Astrocyte (in vitro differentiated cells and primary cell): Measurements from ENCODE around the gene LYZL6. TPM values are rescaled to one million over a fixed set of nuclear protein-coding genes. Genes with fewer than 3 reads are reported as not detected.

Experiments
- DNase-seq: peaks from one replicate; pipeline ENCODE4 v3.0.0-alpha.2; 2010; ENCODE audit warnings: low read depth
- FAIRE-seq: peaks from 2 replicates; lab custom pipeline; 2011; peaks lifted over from hg19 to GRCh38; lab: Jason Lieb, UNC
- H2AFZ ChIP-seq: 2 replicates; pipeline ENCODE4 v1.6.0; 2012; ENCODE audit warnings: low read depth, low read length, inconsistent platforms
- H3K27ac ChIP-seq: 2 replicates; pipeline ENCODE4 v1.5.1; 2011; ENCODE audit warnings: low read depth, low read length, inconsistent platforms
- H3K27me3 ChIP-seq: 2 replicates; pipeline ENCODE4 v1.6.0; 2011; ENCODE audit warnings: low read length, inconsistent platforms; ENCODE audit not compliant: insufficient read depth
- H3K36me3 ChIP-seq: 2 replicates; pipeline ENCODE4 v1.5.1; 2011; ENCODE audit warnings: low read length, inconsistent platforms; ENCODE audit not compliant: insufficient read depth
- H3K4me1 ChIP-seq: 2 replicates; pipeline ENCODE4 v1.5.1; 2011; ENCODE audit warnings: low read length, inconsistent platforms; ENCODE audit not compliant: insufficient read depth
- H3K4me2 ChIP-seq: 2 replicates; pipeline ENCODE4 v1.6.0; 2012; ENCODE audit warnings: low read length, inconsistent platforms
- H3K4me3 ChIP-seq: 2 replicates; pipeline ENCODE4 v1.5.1; 2011; ENCODE audit warnings: low read depth, mild to moderate bottlenecking, low read length, inconsistent platforms; ENCODE audit not compliant: insufficient read depth
- H3K79me2 ChIP-seq: 2 replicates; pipeline ENCODE4 v1.6.0; 2012; ENCODE audit warnings: mild to moderate bottlenecking, low read length, inconsistent platforms; ENCODE audit not compliant: insufficient read depth
- H3K9ac ChIP-seq: 2 replicates; pipeline ENCODE4 v1.6.0; 2012; ENCODE audit warnings: mild to moderate bottlenecking, low read length, inconsistent platforms
- H3K9me3 ChIP-seq: 2 replicates; pipeline ENCODE4 v1.5.1; 2012; ENCODE audit warnings: low read depth, mild to moderate bottlenecking, low read length, inconsistent platforms; ENCODE audit not compliant: insufficient read depth
- H4K20me1 ChIP-seq: 2 replicates; pipeline ENCODE4 v1.6.0; 2012; ENCODE audit warnings: low read length, inconsistent platforms; ENCODE audit not compliant: insufficient read depth
- H3K27ac Mint-ChIP-seq: one replicate; pipeline ENCODE4 v1.8.0; 2021; ENCODE audit warnings: mild to moderate bottlenecking, mixed read lengths; ENCODE audit not compliant: unreplicated experiment
- H3K27me3 Mint-ChIP-seq: one replicate; pipeline ENCODE4 v1.8.0; 2021; ENCODE audit warnings: low read depth, mixed read lengths; ENCODE audit not compliant: unreplicated experiment
- H3K36me3 Mint-ChIP-seq: one replicate; pipeline ENCODE4 v1.8.0; 2021; ENCODE audit warnings: low read depth, mixed read lengths; ENCODE audit not compliant: unreplicated experiment
- H3K4me1 Mint-ChIP-seq: one replicate; pipeline ENCODE4 v1.8.0; 2021; ENCODE audit warnings: low read depth, mixed read lengths; ENCODE audit not compliant: unreplicated experiment
- H3K4me3 Mint-ChIP-seq: one replicate; pipeline ENCODE4 v1.8.0; 2021; ENCODE audit warnings: mild to moderate bottlenecking, moderate library complexity, mixed read lengths; ENCODE audit not compliant: unreplicated experiment
- H3K9me3 Mint-ChIP-seq: one replicate; pipeline ENCODE4 v1.8.0; 2021; ENCODE audit warnings: mild to moderate bottlenecking, mixed read lengths; ENCODE audit not compliant: unreplicated experiment
- EZH2 ChIP-seq: IDR thresholded peaks from 2 replicates; pipeline ENCODE4 v1.6.1; 2012; ENCODE audit warnings: mild to moderate bottlenecking, low read length, inconsistent platforms; ENCODE audit not compliant: insufficient read depth
- total RNA-seq: library from RNA; stranded (reverse); gene quantifications from 2 replicates; pipeline ENCODE4 v1.2.1, GENCODE V29; 2021
- TF ChIP-seq, protein P1 (sequence below): IDR thresholded peaks from 2 replicates; pipeline ENCODE4 v1.5.1; 2011; ENCODE audit warnings: low read depth, mild to moderate bottlenecking, inconsistent platforms, low read length, moderate library complexity; ENCODE audit not compliant: insufficient read depth

The LYZL6 gene
- total RNA-seq, 1 donor from 2014 or later = not detected

DNA sequence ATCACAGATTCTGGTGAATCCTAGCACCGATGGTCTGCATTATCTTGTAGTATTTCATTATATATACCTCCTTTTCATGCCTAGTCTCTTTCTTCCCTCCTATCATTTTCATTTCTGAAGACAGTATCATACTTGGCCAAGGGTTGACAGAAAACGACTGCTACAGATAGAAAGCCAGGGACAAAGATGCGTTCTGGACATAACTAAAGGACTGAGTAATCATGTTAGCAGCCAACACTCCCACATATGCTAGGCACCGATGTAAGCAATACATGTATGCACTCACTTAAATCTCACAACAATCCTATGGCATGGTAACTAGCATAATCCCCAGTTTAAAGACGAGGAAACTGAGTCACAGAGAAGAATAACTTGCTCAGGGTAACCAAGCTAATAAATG, 35.8 kb downstream of the LYZL6 start:
- no peak overlapping the region for H3K4me3 Mint-ChIP-seq
- Histone ChIP-seq H2AFZ (no peak overlapping the region), H3K4me3 (no peak overlapping the region), H3K27me3 (no peaks in the 10 kb centered on the region), H3K9ac (no peak overlapping the region), H3K36me3 (no peaks in the 10 kb centered on the region), H4K20me1 (no peaks in the 10 kb centered on the region), H3K9me3 (no peaks in the 10 kb centered on the region), H3K4me1 (no peaks in the 10 kb centered on the region), H3K27ac (no peak overlapping the region), H3K79me2 (no peaks in the 10 kb centered on the region), H3K4me2 (no peak overlapping the region)
- no peak for TF ChIP-seq EZH2
- TF ChIP-seq, protein P1, sequence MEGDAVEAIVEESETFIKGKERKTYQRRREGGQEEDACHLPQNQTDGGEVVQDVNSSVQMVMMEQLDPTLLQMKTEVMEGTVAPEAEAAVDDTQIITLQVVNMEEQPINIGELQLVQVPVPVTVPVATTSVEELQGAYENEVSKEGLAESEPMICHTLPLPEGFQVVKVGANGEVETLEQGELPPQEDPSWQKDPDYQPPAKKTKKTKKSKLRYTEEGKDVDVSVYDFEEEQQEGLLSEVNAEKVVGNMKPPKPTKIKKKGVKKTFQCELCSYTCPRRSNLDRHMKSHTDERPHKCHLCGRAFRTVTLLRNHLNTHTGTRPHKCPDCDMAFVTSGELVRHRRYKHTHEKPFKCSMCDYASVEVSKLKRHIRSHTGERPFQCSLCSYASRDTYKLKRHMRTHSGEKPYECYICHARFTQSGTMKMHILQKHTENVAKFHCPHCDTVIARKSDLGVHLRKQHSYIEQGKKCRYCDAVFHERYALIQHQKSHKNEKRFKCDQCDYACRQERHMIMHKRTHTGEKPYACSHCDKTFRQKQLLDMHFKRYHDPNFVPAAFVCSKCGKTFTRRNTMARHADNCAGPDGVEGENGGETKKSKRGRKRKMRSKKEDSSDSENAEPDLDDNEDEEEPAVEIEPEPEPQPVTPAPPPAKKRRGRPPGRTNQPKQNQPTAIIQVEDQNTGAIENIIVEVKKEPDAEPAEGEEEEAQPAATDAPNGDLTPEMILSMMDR = no peak
- peaks cover 3% of the 10 kb centered on the region for H3K36me3 Mint-ChIP-seq
- H3K27me3 Mint-ChIP-seq = peaks cover 46% of the 10 kb centered on the region
- H3K9me3 Mint-ChIP-seq = peaks cover 18% of the 10 kb centered on the region
- FAIRE-seq (no peak), DNase-seq (no peak)
- H3K4me1 Mint-ChIP-seq = peaks cover 7% of the 10 kb centered on the region
- no peak overlapping the region for H3K27ac Mint-ChIP-seq

DNA sequence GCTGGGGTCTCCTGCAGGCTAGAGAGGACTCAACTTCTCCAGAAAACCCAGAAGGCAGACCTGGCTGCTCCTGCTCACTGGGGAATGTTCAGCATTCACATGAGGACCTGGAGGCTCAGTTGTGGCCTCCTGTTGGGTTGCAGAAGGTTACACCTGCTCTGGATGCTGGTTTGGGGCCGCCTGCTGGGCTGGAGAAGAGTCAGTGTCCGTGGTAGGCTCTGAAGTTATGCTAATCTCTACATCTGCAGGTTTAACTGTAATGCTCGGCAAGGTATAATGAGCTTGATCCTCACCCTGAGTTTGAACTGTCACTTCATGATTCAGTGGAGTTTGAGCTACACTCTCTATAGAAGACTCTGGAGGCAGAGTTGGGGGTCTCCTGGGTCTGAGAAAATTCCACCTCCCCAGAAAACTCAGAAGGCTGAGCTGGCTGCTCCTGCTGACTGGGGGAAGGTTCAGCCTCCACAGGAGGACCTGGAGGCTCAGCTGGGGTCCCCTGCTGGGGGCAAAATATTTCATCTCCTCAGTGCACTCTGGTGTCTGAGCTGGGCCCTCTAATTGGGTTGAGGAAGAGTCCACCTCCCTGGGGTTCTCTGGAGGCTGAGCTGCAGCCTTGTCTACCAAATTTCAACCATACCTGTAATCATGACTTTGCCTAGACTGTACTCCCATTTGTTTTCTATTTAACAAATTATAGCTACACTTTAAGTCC, 36.4 kb downstream of the LYZL6 start:
- Histone ChIP-seq H3K79me2 (no peaks in the 10 kb centered on the region), H3K4me1 (no peaks in the 10 kb centered on the region), H3K9ac (no peak overlapping the region), H3K9me3 (no peaks in the 10 kb centered on the region), H3K36me3 (no peaks in the 10 kb centered on the region), H3K27me3 (no peaks in the 10 kb centered on the region), H3K27ac (no peak overlapping the region), H3K4me3 (no peak overlapping the region), H4K20me1 (no peaks in the 10 kb centered on the region), H3K4me2 (no peak overlapping the region), H2AFZ (no peak overlapping the region)
- peaks cover 3% of the 10 kb centered on the region for H3K36me3 Mint-ChIP-seq
- DNase-seq = no peak
- no peak for FAIRE-seq
- no peak overlapping the region for H3K27ac Mint-ChIP-seq
- no peak overlapping the region for H3K4me3 Mint-ChIP-seq
- H3K4me1 Mint-ChIP-seq = peaks cover 9% of the 10 kb centered on the region
- TF ChIP-seq, protein P1 = no peak
- no peak for TF ChIP-seq EZH2
- peaks cover 42% of the 10 kb centered on the region for H3K27me3 Mint-ChIP-seq
- H3K9me3 Mint-ChIP-seq = peaks cover 17% of the 10 kb centered on the region
